IMR-90 (cell line): ENCODE measurements around the gene OPRL1. TPM values are rescaled to one million over a fixed set of nuclear protein-coding genes. Genes with fewer than 3 reads are reported as not detected.

Source experiments
- ATAC-seq: fragments of 200-7000 bp; cut with Tn5 transposase; 2 replicates; pipeline ENCODE4 v1.9.1; 2020; ENCODE audit warnings: low read depth, mild to moderate bottlenecking, moderate library complexity
- Bru-seq: library from RNA; stranded (reverse); fragments of 400-500 nt; gene quantifications from one replicate; lab custom pipeline; 2021; lab: Mats Ljungman, UMichigan
- BruChase-seq, 2 experiments: library from RNA; stranded (reverse); fragments of 400-500 nt; gene quantifications; one replicate each; lab custom pipeline; 2021; lab: Mats Ljungman, UMichigan
- BruUV-seq: library from RNA; stranded (reverse); fragments of 400-500 nt; replicated peaks from 2 replicates; lab custom pipeline; 2021; lab: Mats Ljungman, UMichigan
- CTCF ChIA-PET: fragments of 300-600 bp; formaldehyde crosslinking; extraction: SDS; loops from one replicate; lab custom pipeline; 2021; ENCODE audit warnings: antibody characterized with exemption; lab: Yijun Ruan, JAX
- POLR2A ChIA-PET: fragments of 300-600 bp; sonication (Branson Sonifier 250); formaldehyde crosslinking; loops from one replicate; lab custom pipeline; 2022; ENCODE audit warnings: antibody characterized with exemption; ENCODE audit not compliant: unreplicated experiment; lab: Charles Lee
- DNase-seq: peaks from one replicate; pipeline ENCODE4 v3.0.0; 2013
- H2AFZ ChIP-seq: replicated peaks from 2 replicates; pipeline ENCODE3; 2013; ENCODE audit warnings: low read length, mild to moderate bottlenecking; ENCODE audit not compliant: poor library complexity
- H2AK5ac ChIP-seq: 2 replicates; pipeline ENCODE4 v1.6.1; 2013; ENCODE audit warnings: low read depth, low read length, inconsistent platforms
- H2AK9ac ChIP-seq: replicated peaks from 2 replicates; pipeline ENCODE3; 2013; ENCODE audit warnings: mild to moderate bottlenecking, low read depth, low read length, moderate library complexity; ENCODE audit not compliant: poor library complexity
- H2BK120ac ChIP-seq: 2 replicates; pipeline ENCODE4 v1.6.1; 2013; ENCODE audit warnings: low read depth, low read length, inconsistent platforms
- H2BK15ac ChIP-seq: 3 replicates; pipeline ENCODE4 v1.6.1; 2013; ENCODE audit warnings: low read depth, low read length, inconsistent platforms
- H2BK20ac ChIP-seq: 2 replicates; pipeline ENCODE4 v1.6.1; 2013; ENCODE audit warnings: low read depth, mild to moderate bottlenecking, inconsistent platforms, low read length, moderate library complexity
- H2BK5ac ChIP-seq: 2 replicates; pipeline ENCODE4 v1.6.1; 2013; ENCODE audit warnings: mild to moderate bottlenecking, low read depth, low read length, inconsistent platforms; ENCODE audit not compliant: poor library complexity, severe bottlenecking
- H3K14ac ChIP-seq: replicated peaks from 2 replicates; pipeline ENCODE4 v1.6.1; 2013; ENCODE audit warnings: low read depth, low read length, inconsistent platforms
- H3K18ac ChIP-seq: 2 replicates; pipeline ENCODE4 v1.6.1; 2013; ENCODE audit warnings: low read depth, low read length, control low read depth
- H3K23ac ChIP-seq: 2 replicates; pipeline ENCODE4 v1.6.1; 2013; ENCODE audit warnings: low read depth, low read length, inconsistent platforms
- H3K27ac ChIP-seq: 2 replicates; pipeline ENCODE4 v1.5.1; 2013; ENCODE audit warnings: mild to moderate bottlenecking, control low read depth, low read length; ENCODE audit not compliant: insufficient read depth
- H3K27me3 ChIP-seq: 2 replicates; pipeline ENCODE4 v1.6.1; 2013; ENCODE audit warnings: low read length; ENCODE audit not compliant: control insufficient read depth, insufficient read depth
- H3K36me3 ChIP-seq: 2 replicates; pipeline ENCODE4 v1.6.1; 2013; ENCODE audit warnings: low read length, mixed read lengths; ENCODE audit not compliant: control insufficient read depth, insufficient read depth
- H3K4ac ChIP-seq: 2 replicates; pipeline ENCODE4 v1.6.1; 2013; ENCODE audit warnings: low read depth, low read length, inconsistent platforms
- H3K4me1 ChIP-seq: 2 replicates; pipeline ENCODE4 v1.6.1; 2013; ENCODE audit warnings: low read length, mixed read lengths; ENCODE audit not compliant: control insufficient read depth, insufficient read depth
- H3K4me2 ChIP-seq: 2 replicates; pipeline ENCODE4 v1.6.1; 2013; ENCODE audit warnings: low read depth, mild to moderate bottlenecking, control low read depth, low read length, moderate library complexity
- H3K4me3 ChIP-seq: 2 replicates; pipeline ENCODE4 v1.5.1; 2013; ENCODE audit warnings: low read depth, mild to moderate bottlenecking, control low read depth, low read length, moderate library complexity; ENCODE audit not compliant: insufficient read depth
- H3K56ac ChIP-seq: 2 replicates; pipeline ENCODE4 v1.6.1; 2013; ENCODE audit warnings: low read length, inconsistent platforms; ENCODE audit not compliant: insufficient read depth; ENCODE audit errors: extremely low read depth
- H3K79me1 ChIP-seq, 2 experiments: 2 replicates each; pipeline ENCODE4 v1.6.1; 2013; ENCODE audit warnings: low read length in 2 of 2, inconsistent platforms in 1 of 2, low read depth in 1 of 2
- H3K9ac ChIP-seq: 2 replicates; pipeline ENCODE4 v1.6.1; 2013; ENCODE audit warnings: low read depth, low read length, control low read depth
- H3K9me1 ChIP-seq: 2 replicates; pipeline ENCODE4 v1.6.1; 2013; ENCODE audit warnings: low read length, inconsistent platforms; ENCODE audit not compliant: insufficient read depth
- H3K9me3 ChIP-seq: 2 replicates; pipeline ENCODE4 v1.6.1; 2013; ENCODE audit warnings: low read length; ENCODE audit not compliant: control insufficient read depth, insufficient read depth
- H4K20me1 ChIP-seq: 2 replicates; pipeline ENCODE4 v1.6.1; 2013; ENCODE audit warnings: low read length, inconsistent platforms; ENCODE audit not compliant: insufficient read depth
- H4K5ac ChIP-seq: 2 replicates; pipeline ENCODE4 v1.6.1; 2013; ENCODE audit warnings: mild to moderate bottlenecking, low read depth, low read length, control low read depth
- H4K8ac ChIP-seq, 2 experiments: 2 replicates each; pipeline ENCODE4 v1.6.1; 2013; ENCODE audit warnings: low read depth in 2 of 2, low read length in 2 of 2, control low read depth in 1 of 2, inconsistent platforms in 1 of 2
- H4K91ac ChIP-seq: 2 replicates; pipeline ENCODE4 v1.6.1; 2013; ENCODE audit warnings: low read depth, low read length, inconsistent platforms; ENCODE audit not compliant: insufficient read depth
- RCOR1 ChIP-seq: IDR thresholded peaks from 2 replicates; pipeline ENCODE4 v1.6.1; 2012; ENCODE audit warnings: mild to moderate bottlenecking, low read length, improper control_type of control experiment; ENCODE audit not compliant: insufficient replicate concordance
- WGBS, 2 experiments: methylation state at CpG; one replicate each; pipeline versions ENCODE4 v1.1.5 to v1.1.7; 2013; ENCODE audit warnings: missing lambda C conversion rate in 2 of 2; ENCODE audit not compliant: insufficient read length in 1 of 2; ENCODE audit errors: extremely low coverage in 2 of 2; 5-methylcytosine and 5-hydroxymethylcytosine counted together
- dilution Hi-C: fragments of 300-500 bp; cut with HindIII; formaldehyde crosslinking; loops from one replicate; pipeline ENCODE4 v1.14.3; 2018; ENCODE audit warnings: low sequenced_read_pairs; ENCODE audit not compliant: unreplicated experiment
- in situ Hi-C: fragments of 300-500 bp; cut with MboI; formaldehyde crosslinking; loops from 3 replicates; pipeline ENCODE4 v1.14.3; 2019; ENCODE audit warnings: low sequenced_read_pairs, inconsistent platforms, mixed read lengths
- intact Hi-C: fragments of 100-400 bp; cut with micrococcal nuclease; formaldehyde crosslinking; loops from 2 replicates; pipeline ENCODE4 v1.10.0; 2022
- long read RNA-seq: library from polyadenylated mRNA; unstranded; transcript quantifications from one replicate; pipeline ENCODE4 v2.0.0, GENCODE V29; 2021; ENCODE audit not compliant: unreplicated experiment
- polyA plus RNA-seq, 3 experiments: library from polyadenylated mRNA; depleted of rRNA; stranded (reverse); fragments of >200 nt; gene quantifications; 2 replicates each; pipeline ENCODE4 v1.2.3, GENCODE V29; 2012; ENCODE audit warnings: low replicate concordance in 1 of 3
- total RNA-seq: library from RNA; depleted of rRNA; stranded (reverse); fragments of >200 nt; gene quantifications from 2 replicates; pipeline ENCODE4 v1.2.3, GENCODE V29; 2012; rRNA removed

Gene OPRL1
- 0.28 and 0.36 TPM in 2 replicates for total RNA-seq
- polyA plus RNA-seq (2012; rRNA removed) = 1.1 and 1.2 TPM in 2 replicates
- 0.80 and 1.9 TPM in 2 replicates for polyA plus RNA-seq (2012; cell fraction: cytosol; rRNA removed)
- 1.2 and 2.6 TPM in 2 replicates for polyA plus RNA-seq (2012; cell fraction: nucleus; rRNA removed; ENCODE audit: low replicate concordance)
- percentile 23 among the genes with signal in this experiment for Bru-seq, nascent RNA
- BruChase-seq, experiment 1, labeled RNA remaining after a 6-hour chase = percentile 41 among the genes with signal in this experiment
- BruChase-seq, experiment 2, labeled RNA remaining after a 2-hour chase = percentile 34 among the genes with signal in this experiment
- long read RNA-seq, partial matches to known transcripts = 2 of 2 reads
- long read RNA-seq, other reads (novel, unspliced or antisense) = 0 of 2 reads

- WGBS, 2 experiments = 33% methylated on average over 9 of the region's 62 CpGs; no CpG with 5 or more reads in 1 of the 2 experiments
- ATAC-seq = no peak; the same call in 1 of the 2 replicates
- TF ChIP-seq RCOR1 = no peak
These were observed at the start of gene OPRL1 for GRCh38 chr20:64080013-64080812. Gene OPRL1 (plus strand): TSS chr20:64080082. CDS start chr20:64092721, 12,639 bp downstream.

More at GRCh38 chr20:64080013-64080812, at the start of gene OPRL1:
- Histone ChIP-seq H2BK15ac (no peak within 1 kb of the TSS; the same call in 2 of the 3 replicates), H3K4ac (peak within 1 kb of the TSS; percentile 70), H3K27ac (peak within 1 kb of the TSS; percentile 30; the same call in 1 of the 2 replicates), H4K5ac (peak within 1 kb of the TSS; percentile 43), H2AK5ac (peak within 1 kb of the TSS; percentile 65), H3K56ac (peak within 1 kb of the TSS; percentile 11; the same call in 1 of the 2 replicates), H4K8ac (peak within 1 kb of the TSS; percentile 74 to 95), H4K91ac (peak within 1 kb of the TSS; percentile 37; the same call in 1 of the 2 replicates), H3K4me3 (peak within 1 kb of the TSS; percentile 88), H3K4me1 (peaks cover 17% of the 10 kb centered on the region), H3K36me3 (peaks cover 3% of the 10 kb centered on the region; the same call in 1 of the 2 replicates), H3K18ac (no peak within 1 kb of the TSS; the same call in 1 of the 2 replicates), H3K14ac (peak within 1 kb of the TSS; percentile 50), H3K23ac (peak within 1 kb of the TSS; percentile 1; the same call in 1 of the 2 replicates), H3K79me1 (peaks cover 6 to 8% of the 10 kb centered on the region in 2 experiments; a peak in 3 of 4 replicates), H3K27me3 (peaks cover 27% of the 10 kb centered on the region), H3K9me3 (no peaks in the 10 kb centered on the region), H2AK9ac (peak within 1 kb of the TSS; percentile 91), H2AFZ (peak within 1 kb of the TSS; percentile 93), H3K4me2 (peak within 1 kb of the TSS; percentile 78), H2BK5ac (no peak within 1 kb of the TSS), H4K20me1 (peaks cover 15% of the 10 kb centered on the region), H3K9ac (peak within 1 kb of the TSS; percentile 70), H2BK20ac (no peak within 1 kb of the TSS), H2BK120ac (0 out of 2 replicates have a peak within 1 kb of the TSS, but pooled peaks have one; percentile 23), H3K9me1 (no peaks in the 10 kb centered on the region)
- BruUV-seq = no TSS peak
- dilution Hi-C loops (no loop called here), in situ Hi-C loops (no loop called here), intact Hi-C loops (no loop called here)
- ChIA-PET CTCF (interaction anchor here (0.6 kb wide), 1 partner anchor 23 kb away, joined by 3 read pairs; no protein-coding TSS in a partner anchor), POLR2A (no interaction called here)
- DNase-seq = no peak
